B cell (primary cell): Measurements from ENCODE around the gene CNTNAP2.

Source experiments
- CTCF ChIP-seq: fragments of 200-600 bp; IDR thresholded peaks from one replicate; pipeline ENCODE4 v1.8.0; 2022; ENCODE audit warnings: antibody characterized with exemption, mild to moderate bottlenecking
- EZH2 ChIP-seq: IDR thresholded peaks from 2 replicates; pipeline ENCODE4 v1.6.1; 2012; ENCODE audit warnings: borderline replicate concordance, low read depth, mild to moderate bottlenecking, moderate library complexity, low read length; ENCODE audit not compliant: insufficient read depth, poor library complexity, severe bottlenecking

- TF ChIP-seq CTCF (no peak), EZH2 (no peak)
These were observed 1897.9 kb downstream of the CNTNAP2 start for GRCh38 chr7:148014541-148014940.
